Stomach (tissue), 4 donors: ENCODE data around the gene DENND2C.

ENCODE experiments used
- CTCF ChIP-seq, 7 experiments: fragments of 450-650 bp in 4 of 7; fragments of 200-600 bp in 3 of 7; sonication (generic) in 3 of 7; IDR thresholded peaks; one replicate each; pipeline ENCODE4 v1.5.1; 2016 to 2019; ENCODE audit warnings: antibody characterized with exemption in 7 of 7, control low read depth in 2 of 7, mild to moderate bottlenecking in 1 of 7
- EP300 ChIP-seq: sonication (generic); formaldehyde crosslinking; IDR thresholded peaks from one replicate; pipeline ENCODE4 v1.6.1; 2017; ENCODE audit warnings: antibody characterized with exemption
- POLR2A ChIP-seq, 4 donors: fragments of 450-650 bp; IDR thresholded peaks; one replicate each; pipeline ENCODE4 v1.6.1; 2016; ENCODE audit warnings: antibody characterized with exemption in 4 of 4, control low read depth in 2 of 4, mild to moderate bottlenecking in 1 of 4, moderate library complexity in 1 of 4

- no peak for TF ChIP-seq EP300
- TF ChIP-seq POLR2A (IDR thresholded peaks at IDR 0.05), result no peak
- TF ChIP-seq CTCF (IDR thresholded peaks at IDR 0.05), result no peak
Observed at GRCh38 chr1:114535401-114535800, 134.4 kb downstream of the DENND2C start.
